T-helper 9 cell (primary cell): Measurements from ENCODE around the gene PVR.
"Not testable (repeated sequence)": the region's sequence is repeated elsewhere in the genome, so short reads cannot be mapped to it uniquely, and the experiment has no call there.

Experiments
- DNase-seq: peaks from one replicate; pipeline ENCODE4 v3.0.0-alpha.2; 2020

PVR gene

DNA sequence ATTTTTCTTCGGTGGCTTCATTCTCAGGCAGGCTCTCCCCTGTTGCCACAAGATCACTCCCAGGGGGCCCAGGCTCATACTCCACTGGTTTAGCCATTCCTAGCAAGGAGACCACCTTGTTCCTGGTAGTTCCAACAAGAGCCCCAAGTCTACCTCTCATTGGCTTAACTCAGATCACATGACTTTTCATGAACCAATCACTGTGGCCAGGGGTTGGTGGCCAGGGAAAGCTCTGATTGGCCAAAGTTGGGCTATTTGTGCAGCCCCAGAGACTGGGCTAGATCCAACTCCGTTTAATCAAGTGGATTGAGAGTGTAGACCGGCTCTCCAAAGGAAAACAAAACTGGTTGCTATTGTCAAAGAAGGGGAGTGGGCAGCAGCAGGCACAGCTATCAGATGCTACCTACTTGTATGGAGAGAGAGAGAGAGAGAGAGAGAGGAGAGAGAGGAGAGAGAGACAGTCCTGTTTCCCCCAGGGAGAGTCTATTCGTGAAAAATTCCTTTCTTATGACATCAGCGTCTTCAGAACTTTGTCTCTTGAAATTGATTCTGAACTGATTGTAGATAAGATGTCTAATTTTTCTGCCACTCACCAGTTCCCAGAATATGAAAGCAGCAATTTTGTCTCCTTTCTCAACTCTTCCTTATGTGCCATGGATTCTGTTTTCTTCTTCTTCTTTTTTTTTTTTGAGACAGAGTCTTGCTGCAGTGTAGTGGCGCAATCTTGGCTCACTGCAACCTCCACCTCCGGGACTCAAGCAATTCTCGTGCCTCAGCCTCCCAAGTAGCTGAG lies 33.5 kb downstream of the PVR start:
- DNase-seq = no peak

DNA sequence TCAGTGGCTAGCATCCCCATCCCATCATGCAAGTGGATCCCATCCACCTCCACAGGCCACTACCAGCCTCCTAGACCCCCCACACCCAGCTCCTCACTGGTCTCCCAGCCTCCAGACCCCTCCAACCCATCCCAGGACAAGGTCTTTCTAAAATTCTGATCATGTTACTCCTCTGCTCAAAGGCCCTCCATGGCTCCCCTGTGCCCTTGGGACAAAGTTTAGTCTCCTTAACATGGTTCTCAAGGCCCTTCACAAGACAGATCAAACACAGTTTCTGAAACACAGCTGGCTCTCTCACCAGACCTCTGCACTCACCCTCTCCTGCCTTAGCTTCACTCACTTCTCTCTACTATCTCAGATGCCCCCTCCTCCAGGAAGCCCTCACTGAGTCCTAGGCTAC lies 36.8 kb downstream of the PVR start:
- DNase-seq = no peak

DNA sequence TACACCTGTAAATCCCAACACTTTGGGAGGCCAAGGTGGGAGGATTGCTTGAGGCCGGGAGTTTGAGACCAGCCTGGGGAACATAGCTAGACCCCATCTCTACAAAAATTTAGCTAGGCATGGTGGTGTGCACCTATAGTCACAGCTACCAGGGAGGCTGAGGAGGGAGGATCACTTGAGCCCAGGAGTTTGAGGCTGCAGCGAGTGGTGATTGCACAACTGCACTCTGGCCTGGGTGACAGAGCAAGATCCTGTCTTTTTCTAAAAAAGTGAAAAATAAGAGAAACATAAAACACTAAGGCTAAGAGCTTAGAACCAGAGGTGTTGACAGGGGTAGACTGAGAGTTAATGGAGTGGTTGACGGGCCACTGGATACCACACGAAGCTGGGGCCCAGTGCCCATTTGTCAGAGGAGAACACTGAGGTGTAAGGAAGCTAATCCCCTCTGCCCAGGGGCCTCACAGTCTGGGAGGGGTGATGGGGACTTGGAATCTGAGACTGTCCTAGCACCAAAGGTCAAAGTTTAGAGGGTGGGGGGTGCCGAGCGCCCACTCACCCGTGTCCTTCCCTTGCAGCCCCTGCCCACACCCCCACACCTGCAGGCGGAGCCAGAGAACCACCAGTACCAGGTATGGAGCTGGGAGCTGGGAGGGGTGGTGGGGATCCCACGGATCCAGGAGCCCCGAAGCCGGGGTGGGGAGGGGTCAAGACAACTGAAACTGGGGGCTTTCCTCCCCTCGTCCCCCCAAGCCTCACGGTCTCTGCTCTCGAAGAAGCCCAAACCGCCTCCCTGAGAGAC lies 38.5 kb downstream of the PVR start:
- DNase-seq = no peak

DNA sequence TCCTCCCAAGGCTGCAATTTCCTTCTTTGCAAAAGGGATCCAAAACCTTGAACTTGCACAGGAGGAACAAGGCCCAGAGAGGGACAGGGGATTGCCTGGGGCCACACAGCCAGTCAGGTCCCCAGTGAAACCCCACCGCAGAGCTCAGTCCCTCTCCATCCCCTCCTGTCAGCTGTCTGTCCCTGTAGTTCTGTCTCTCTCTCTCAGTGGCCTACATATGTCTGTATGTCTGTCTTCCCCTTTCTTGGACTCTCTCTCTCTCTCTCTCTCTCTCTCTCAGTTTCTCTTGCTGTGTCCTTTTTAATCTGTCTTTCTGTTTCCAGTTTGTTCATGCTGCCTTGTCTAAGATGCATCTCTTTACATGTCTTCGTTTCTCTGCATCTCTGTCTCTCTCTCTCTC lies 39.1 kb downstream of the PVR start:
- DNase-seq = no peak

DNA sequence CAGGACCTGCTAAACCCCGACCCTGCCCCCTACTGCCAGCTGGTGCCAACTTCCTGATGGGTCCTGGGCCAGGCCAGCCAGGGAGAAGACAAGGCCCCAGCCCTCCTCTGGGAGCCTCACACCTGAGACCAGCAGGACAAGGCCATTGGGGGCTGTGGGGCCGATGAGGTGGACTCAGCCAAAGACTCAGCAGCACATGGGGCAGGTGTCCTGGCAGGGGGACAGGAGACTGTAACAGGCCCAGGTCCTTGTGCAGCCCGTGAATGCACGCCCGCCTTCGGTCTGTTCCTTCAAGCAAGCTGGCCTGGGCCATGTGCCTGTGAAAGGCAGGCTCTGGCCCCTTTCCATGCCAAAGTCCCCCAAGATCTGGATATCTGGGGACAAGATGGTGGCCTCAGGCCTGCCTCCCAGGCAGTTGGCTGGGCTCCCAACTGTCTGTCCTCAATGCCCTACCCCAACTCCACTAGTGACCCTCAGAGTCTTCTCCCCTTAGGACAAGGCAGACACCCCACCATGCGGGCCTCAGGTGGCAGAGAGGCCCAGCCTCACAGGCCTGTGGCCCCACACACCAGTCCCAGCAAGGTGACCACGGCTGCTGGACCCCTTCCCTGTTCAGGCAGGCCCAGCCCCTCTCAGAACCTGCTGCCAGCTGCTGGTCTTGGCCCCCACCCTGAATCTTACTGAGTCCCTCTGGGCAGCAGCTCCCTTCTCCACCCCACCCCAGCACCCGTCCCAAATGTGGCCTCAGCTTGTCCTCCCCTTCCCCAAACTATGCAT lies 39.9 kb downstream of the PVR start:
- no peak for DNase-seq

DNA sequence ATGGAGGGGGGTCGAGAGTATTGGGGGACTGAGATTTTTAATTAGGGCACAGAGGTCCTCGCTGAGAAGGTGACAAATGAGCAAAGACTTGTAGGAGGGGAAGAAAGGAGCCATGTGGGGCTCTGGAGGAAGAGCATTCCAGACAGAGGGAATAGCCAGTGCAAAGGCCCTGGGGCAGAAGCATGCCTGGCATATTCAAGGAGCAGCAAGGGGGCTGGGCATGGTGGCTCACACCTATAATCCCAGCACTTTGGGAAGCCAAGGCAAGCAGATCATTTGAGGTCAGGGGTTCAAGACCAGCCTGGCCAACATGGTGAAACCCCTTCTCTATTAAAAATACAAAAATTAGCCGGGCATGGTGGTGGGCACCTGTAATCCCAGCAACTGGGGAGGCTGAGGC lies 40.7 kb downstream of the PVR start:
- DNase-seq = not testable (repeated sequence)

- no peak for DNase-seq
Observed at GRCh38 chr19:44684892-44685863, 41.5 kb downstream of the PVR start.

DNA sequence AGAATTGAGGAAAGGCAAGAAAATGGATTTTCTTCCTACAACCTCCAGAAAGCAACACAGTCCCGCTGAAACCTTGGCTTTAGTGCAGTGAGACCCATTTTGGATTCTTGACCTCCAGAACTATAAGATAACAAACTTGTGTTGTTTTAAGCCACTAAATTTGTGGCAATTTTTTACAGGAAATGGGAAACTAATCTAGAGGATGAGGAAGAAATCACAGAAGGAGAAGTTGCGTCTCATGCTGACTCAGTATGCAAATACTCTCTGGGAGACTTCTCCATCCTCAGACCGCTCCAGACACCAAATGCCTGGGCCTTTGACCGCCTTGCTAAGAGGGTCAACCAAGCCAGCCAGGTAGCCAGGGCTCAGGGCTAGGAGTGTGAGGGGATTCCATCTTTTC lies 42.2 kb downstream of the PVR start:
- DNase-seq = no peak

GRCh38 chr19:44686896-44687295 lies 43.2 kb downstream of the PVR start:
- DNase-seq = no peak

- DNase-seq = no peak
Observed at GRCh38 chr19:44687888-44688287, 44.2 kb downstream of the PVR start.

DNA sequence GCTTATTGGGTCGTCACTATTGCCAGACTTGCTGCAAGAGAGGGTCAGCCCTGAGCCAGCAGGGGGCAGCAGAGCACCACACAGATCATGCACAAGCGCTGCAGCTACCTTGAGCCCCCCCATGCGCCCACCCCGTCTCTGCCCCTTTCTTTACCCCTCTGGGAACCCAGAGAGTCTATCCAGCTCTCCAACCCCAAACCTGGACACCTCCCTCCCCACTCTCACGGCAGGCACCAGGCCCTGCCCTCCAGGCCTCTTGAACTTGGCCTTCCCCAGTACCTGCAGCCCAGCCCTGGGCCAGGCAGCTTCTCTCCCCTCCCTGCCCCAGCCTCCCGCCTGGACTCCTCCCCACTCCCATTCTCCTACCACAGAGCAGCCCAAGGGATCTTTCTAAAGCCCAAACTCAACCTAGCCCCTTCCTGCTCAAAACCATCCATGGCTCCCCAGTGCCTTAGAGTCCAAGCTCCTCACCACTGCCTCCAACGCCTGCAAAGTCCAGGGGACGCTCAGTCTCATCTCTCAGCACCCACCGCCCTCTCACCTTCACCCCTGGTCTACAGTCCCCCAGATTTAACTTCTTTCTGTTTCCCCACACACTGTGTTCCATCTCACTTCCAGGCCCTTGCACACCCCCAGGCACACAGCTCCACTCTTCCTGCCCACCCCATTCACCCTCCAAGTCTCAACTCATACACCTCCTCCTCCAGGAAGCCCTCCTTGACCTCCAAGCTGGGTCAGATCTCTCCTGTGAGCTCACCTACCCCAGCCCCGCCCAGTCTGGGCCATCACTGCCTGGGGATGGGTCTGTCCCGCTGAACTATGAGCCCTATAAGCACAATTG lies 45.8 kb downstream of the PVR start:
- peak; percentile 80 for DNase-seq

- no peak for DNase-seq
Observed at GRCh38 chr19:44690131-44690440, 46.4 kb downstream of the PVR start.

DNA sequence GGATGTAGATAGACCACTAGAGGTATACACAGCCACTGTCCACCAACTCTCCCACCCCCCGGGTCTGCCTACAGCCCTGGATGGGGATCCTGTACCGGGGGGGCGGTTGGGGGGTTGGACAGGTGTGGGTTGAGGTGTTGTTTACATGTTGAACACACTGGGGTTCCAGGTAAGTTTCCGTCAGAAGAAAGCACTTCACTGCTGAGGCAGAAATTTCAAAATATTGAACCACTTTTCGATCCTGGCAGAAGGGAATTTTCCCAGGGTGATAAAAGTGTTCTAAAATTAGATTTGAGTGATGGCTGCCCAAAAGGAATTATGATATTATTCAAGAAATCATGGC lies 48.6 kb downstream of the PVR start:
- no peak for DNase-seq

GRCh38 chr19:44694184-44694579 lies 50.5 kb downstream of the PVR start:
- DNase-seq = no peak

- DNase-seq = no peak
Observed at GRCh38 chr19:44696939-44697669, 53.4 kb downstream of the PVR start.

DNA sequence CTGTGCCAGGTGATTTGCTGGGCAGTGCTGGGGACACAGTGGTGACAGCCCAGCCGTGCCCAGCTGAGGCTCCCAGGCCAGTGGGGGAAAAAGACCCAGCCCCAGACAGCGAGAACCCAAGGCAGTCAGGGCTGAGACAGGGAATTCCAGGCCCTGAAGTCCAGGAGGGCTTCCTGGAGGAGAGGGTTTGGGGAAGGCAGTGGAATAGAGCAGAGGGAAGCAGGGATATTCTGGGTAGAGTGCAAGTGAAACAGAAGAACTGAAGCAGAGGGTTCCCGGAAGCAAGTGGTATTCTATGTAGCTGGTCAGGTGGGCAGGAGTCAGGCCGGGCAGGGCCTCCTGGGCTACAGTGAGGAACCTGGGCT lies 53.9 kb downstream of the PVR start:
- DNase-seq = no peak

DNA sequence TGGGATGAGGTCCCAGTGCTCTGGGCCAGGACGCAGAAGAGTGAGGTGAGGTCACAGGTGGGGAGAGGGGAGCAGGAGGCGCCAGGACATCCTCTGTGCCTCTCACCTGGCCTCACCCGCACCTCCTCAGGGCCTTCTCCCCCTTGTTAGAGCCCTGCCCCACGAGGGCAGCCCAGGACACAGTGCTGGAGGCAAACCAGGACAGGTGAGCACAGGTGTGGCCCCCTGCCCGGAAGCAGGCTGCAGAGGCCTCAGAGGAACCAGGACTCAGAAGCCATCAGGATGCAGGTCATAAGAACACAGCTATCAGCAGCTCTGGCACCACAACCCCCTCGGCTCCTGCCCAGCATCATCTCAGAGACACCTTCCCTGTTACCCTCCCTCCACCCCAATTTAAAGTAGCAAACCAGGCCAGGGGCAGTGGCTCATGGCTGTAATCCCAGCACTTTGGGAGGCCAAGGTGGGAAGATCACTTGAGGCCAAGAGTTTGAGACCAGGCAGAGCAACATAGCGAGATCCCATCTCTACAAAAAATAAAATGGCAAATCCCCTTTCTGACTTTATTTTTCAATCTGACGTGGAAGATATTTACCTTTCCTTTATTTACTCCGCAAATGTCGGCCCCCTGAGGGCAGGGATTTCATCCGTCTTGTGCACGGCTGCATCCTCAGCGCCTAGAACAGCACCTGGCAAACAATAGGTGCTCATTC lies 54.9 kb downstream of the PVR start, which contains the start of gene CEACAM16:
CEACAM16 (plus strand) TSS at position 660 of the 710 bp plus-strand sequence. CDS start 2,306 bp downstream, outside the sequence.
- no peak for DNase-seq

DNA sequence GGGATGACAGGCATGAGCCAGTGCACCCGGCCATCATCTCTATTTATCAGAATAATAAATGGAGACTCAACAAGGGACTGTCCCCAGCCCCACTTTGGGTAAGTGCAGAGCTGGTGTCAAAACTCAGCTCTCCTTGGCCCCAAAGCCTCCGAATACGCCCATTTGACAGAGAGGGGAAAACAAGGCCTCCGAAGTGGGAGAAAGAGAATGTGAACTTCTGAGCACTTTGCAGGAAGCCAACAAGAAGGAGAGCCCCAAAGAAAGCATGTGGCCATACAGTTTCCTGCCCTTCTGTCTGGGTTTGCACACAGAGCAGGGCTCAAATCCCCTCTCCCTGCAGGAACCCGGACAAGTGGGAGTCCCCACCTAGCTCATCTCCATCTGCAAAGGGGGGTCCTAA lies 56.8 kb downstream of the PVR start:
- no peak for DNase-seq

GRCh38 chr19:44701228-44701627 lies 57.5 kb downstream of the PVR start:
- DNase-seq = no peak

GRCh38 chr19:44702551-44703176 lies 59.0 kb downstream of the PVR start:
- DNase-seq = no peak
